ENCODE results near the gene FBRSL1.

The FBRSL1 gene

DNA sequence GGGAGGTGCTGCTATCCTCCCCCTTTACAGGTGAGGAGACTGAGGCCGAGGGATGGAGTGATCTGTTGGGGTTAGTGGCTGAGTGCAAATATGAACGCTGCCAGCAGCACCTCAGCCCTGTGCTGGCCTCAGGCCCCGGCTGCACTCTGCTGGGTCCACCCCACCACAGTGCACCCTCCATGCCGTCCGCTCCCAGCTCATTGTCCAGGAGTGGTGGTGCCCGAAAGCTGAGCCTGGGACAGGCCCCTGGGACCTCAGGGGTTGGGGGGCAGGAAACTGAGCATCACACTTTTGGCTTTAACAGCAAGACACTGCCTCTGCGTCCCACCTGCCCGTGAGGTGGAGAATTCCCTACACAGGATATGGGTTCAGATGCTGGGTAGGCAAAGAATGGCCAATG is 31.5 kb upstream of the FBRSL1 start:
- TF ChIP-seq FOXP2 (optimal IDR thresholded peaks at IDR 0.05; ENCODE audit: borderline replicate concordance, extremely low read depth, extremely low read length, insufficient read depth) (no peak), TAF1 (IDR thresholded peaks at IDR 0.05; ENCODE audit: borderline replicate concordance, insufficient read depth, low read length) (no peak), POLR2AphosphoS5 (IDR thresholded peaks at IDR 0.05; ENCODE audit: low read depth, low read length) (no peak), SIN3A (IDR thresholded peaks at IDR 0.05; ENCODE audit: borderline replicate concordance, insufficient read depth, low read length) (no peak)
- TF ChIP-seq, protein P1, sequence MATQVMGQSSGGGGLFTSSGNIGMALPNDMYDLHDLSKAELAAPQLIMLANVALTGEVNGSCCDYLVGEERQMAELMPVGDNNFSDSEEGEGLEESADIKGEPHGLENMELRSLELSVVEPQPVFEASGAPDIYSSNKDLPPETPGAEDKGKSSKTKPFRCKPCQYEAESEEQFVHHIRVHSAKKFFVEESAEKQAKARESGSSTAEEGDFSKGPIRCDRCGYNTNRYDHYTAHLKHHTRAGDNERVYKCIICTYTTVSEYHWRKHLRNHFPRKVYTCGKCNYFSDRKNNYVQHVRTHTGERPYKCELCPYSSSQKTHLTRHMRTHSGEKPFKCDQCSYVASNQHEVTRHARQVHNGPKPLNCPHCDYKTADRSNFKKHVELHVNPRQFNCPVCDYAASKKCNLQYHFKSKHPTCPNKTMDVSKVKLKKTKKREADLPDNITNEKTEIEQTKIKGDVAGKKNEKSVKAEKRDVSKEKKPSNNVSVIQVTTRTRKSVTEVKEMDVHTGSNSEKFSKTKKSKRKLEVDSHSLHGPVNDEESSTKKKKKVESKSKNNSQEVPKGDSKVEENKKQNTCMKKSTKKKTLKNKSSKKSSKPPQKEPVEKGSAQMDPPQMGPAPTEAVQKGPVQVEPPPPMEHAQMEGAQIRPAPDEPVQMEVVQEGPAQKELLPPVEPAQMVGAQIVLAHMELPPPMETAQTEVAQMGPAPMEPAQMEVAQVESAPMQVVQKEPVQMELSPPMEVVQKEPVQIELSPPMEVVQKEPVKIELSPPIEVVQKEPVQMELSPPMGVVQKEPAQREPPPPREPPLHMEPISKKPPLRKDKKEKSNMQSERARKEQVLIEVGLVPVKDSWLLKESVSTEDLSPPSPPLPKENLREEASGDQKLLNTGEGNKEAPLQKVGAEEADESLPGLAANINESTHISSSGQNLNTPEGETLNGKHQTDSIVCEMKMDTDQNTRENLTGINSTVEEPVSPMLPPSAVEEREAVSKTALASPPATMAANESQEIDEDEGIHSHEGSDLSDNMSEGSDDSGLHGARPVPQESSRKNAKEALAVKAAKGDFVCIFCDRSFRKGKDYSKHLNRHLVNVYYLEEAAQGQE (IDR thresholded peaks at IDR 0.05; ENCODE audit: insufficient read depth in 1 of 2, low read depth in 2 of 2, low read length in 2 of 2): no peak

DNA sequence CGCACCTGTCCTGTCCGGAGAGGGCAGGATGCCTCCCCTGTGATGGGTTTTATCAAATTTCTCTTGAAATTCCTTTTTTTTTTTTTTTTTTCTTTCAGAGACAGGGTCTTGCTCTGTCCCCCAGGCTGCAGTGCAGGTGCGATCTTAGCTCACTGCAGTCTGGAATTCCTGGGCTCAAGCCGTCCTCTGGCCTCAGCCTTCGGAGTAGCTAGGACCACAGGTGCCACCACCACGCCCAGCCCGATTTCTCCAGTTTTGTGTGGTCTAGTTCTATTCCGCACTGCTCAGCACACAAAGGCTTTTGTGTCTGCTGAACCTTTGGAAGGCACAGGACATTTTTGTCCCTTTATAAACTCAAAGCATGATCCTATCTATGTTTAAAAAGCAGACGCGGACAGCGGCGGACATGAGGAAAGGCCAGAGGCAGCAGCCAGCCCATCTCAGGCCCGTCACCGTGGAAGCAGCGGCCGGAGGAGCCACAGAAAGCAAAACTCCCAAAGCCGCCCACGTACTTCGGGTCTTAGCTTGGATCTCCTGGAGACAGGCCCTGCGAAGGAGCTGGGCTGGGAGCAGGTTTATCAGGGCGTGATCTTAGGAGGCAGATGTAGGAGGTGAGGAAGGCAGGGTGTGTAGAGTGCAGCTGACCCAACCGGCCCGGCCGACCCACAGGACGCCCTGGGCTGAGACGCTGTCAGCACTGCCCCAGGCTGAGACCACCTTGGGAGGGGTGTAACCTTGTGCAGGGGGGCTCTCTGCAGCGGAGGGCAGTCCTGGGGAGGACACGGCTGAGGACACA is 30.9 kb upstream of the FBRSL1 start:
- TF ChIP-seq SIN3A (IDR thresholded peaks at IDR 0.05; ENCODE audit: borderline replicate concordance, insufficient read depth, low read length) (no peak), POLR2AphosphoS5 (IDR thresholded peaks at IDR 0.05; ENCODE audit: low read depth, low read length) (no peak)
- TF ChIP-seq, protein P1 (IDR thresholded peaks at IDR 0.05; ENCODE audit: insufficient read depth in 1 of 2, low read depth in 2 of 2, low read length in 2 of 2): no peak

DNA sequence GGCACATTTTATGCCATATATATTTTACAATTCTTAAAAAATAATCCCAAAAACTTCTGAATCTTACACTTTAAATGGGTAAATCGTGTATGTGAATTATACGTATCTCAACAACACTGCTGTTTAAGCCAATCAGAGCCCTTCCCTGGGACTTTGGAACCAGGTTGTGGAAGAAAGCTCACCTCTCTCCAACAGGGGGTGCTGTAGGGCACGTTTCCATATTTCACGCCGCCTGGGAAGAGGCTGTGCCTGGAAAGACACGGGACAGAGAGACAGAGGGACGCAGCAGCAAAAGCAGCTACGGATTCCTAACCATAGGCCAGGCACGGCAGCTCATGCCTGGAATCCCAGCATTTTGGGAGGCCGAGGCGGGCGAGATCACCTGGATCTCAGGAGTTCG is 29.4 kb upstream of the FBRSL1 start:
- TF ChIP-seq SIN3A (IDR thresholded peaks at IDR 0.05; ENCODE audit: borderline replicate concordance, insufficient read depth, low read length) (no peak), POLR2AphosphoS5 (IDR thresholded peaks at IDR 0.05; ENCODE audit: low read depth, low read length) (no peak), TAF1 (IDR thresholded peaks at IDR 0.05; ENCODE audit: borderline replicate concordance, insufficient read depth, low read length) (no peak), FOXP2 (optimal IDR thresholded peaks at IDR 0.05; ENCODE audit: borderline replicate concordance, extremely low read depth, extremely low read length, insufficient read depth) (no peak)
- TF ChIP-seq, protein P1 (IDR thresholded peaks at IDR 0.05; ENCODE audit: insufficient read depth in 1 of 2, low read depth in 2 of 2, low read length in 2 of 2): no peak

DNA sequence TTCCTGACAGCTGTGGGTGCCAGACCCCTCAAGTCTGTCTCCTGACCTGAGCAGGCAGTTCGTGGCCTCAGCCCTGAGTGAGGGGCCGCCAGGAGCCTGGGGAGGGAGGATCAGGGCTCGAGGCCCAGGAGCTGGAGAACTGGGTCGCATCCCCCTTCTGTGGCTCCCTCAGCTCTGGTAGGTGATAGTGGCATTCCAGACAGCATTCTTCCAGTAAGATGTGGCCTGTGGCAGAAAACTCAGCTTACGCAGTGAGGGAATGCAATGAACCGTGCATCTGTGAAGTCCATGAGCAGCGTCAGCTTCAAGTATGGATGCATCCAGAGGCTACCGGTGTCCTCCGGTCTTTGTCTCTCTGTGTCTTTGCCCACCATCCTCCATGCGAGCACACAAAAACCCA is 28.4 kb upstream of the FBRSL1 start:
- no peak for TF ChIP-seq POLR2AphosphoS5 (IDR thresholded peaks at IDR 0.05; ENCODE audit: low read depth, low read length)
- no peak for TF ChIP-seq FOXP2 (optimal IDR thresholded peaks at IDR 0.05; ENCODE audit: borderline replicate concordance, extremely low read depth, extremely low read length, insufficient read depth)
- no peak for TF ChIP-seq SIN3A (IDR thresholded peaks at IDR 0.05; ENCODE audit: borderline replicate concordance, insufficient read depth, low read length)
- TF ChIP-seq, protein P1 (IDR thresholded peaks at IDR 0.05; ENCODE audit: insufficient read depth in 1 of 2, low read depth in 2 of 2, low read length in 2 of 2): no peak
- TF ChIP-seq TAF1 (IDR thresholded peaks at IDR 0.05; ENCODE audit: borderline replicate concordance, insufficient read depth, low read length): no peak

Data from PFSK-1 (cell line).